Activated CD8-positive, alpha-beta memory T cell treated with anti-CD3 and anti-CD28 coated beads, Interleukin-2, amount 10 ng/mL, durations not matched to agents 7 days and 5 days (primary cell): ENCODE measurements around the gene CARD8. TPM values are rescaled to one million over a fixed set of nuclear protein-coding genes. Genes with fewer than 3 reads are reported as not detected.

Experiments
- ATAC-seq: fragments of 150-1000 bp; cut with Tn5 transposase; one replicate; pipeline ENCODE4 v1.10.0; 2021; ENCODE audit warnings: moderate library complexity
- CTCF ChIA-PET: fragments of 350-600 bp; sonication (Branson Sonifier 250); formaldehyde crosslinking; loops from one replicate; lab custom pipeline; 2021; ENCODE audit warnings: antibody characterized with exemption; lab: Charles Lee
- DNase-seq: peaks from one replicate; pipeline ENCODE4 v3.0.0-alpha.2; 2020
- H3K27ac Mint-ChIP-seq: one replicate; pipeline ENCODE4 v1.8.0; 2021; ENCODE audit warnings: mild to moderate bottlenecking, mixed read lengths
- H3K27me3 Mint-ChIP-seq: one replicate; pipeline ENCODE4 v1.8.0; 2021; ENCODE audit warnings: mixed read lengths
- H3K36me3 Mint-ChIP-seq: one replicate; pipeline ENCODE4 v1.8.0; 2021; ENCODE audit warnings: mild to moderate bottlenecking, mixed read lengths
- H3K4me1 Mint-ChIP-seq: one replicate; pipeline ENCODE4 v1.8.0; 2021; ENCODE audit warnings: mixed read lengths
- H3K4me3 Mint-ChIP-seq: one replicate; pipeline ENCODE4 v1.8.0; 2021; ENCODE audit warnings: mild to moderate bottlenecking, moderate library complexity, mixed read lengths
- H3K9me3 Mint-ChIP-seq: one replicate; pipeline ENCODE4 v1.8.0; 2022; ENCODE audit warnings: low read depth, mixed read lengths
- total RNA-seq, 2 experiments: library from RNA; stranded (reverse); gene quantifications; one replicate each; pipeline ENCODE4 v1.2.3, GENCODE V29; 2021

The CARD8 gene
- total RNA-seq, 2 experiments from 2014 or later = 182 to 219 TPM

DNA sequence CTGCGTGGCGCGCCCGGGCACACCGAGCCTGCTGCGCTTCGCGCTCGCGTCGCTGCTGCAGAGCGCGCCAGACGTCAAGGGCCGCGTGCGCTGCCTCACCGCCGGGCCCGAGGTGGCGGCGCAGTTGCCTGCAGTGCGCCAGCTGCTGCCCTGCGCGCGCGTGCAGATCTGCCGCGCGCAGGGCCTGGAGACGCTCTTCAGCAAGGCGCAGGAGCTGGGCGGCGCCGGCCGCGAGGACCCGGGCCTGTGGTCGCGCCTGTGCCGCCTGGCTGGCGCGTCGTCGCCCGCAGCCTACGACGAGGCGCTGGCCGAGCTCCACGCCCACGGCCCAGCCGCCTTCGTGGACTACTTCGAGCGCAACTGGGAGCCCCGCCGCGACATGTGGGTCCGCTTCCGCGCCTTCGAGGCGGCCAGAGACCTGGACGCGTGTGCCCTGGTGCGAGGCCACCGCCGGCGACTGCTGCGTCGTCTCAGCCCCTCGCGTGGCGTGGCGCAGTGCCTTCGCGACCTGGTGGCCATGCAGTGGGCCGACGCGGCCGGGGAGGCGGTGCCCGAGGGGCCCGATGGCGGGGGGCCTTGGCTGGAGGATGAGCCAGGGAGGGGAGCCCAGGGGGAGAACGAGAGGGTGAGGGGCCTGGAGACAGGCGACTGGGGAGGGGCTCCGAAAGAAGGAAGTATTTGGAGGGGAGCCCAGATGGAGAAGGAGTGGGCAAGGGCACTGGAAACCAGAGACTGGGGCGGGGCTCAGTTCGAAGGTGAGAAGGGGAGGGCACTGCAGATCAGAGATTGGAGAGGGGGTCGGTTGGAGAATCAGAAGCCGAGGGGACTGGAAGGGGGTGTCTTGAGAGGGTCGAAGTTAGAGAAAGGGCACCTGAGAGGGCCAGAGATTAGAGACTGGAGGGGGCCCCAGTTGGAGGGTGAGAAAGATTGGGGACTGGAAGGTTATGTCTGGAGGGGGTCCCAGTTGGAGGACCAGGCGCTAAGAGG, 60.6 kb downstream of the CARD8 start:
- DNase-seq = no peak
- Mint-ChIP-seq H3K36me3 (peaks cover 12% of the 10 kb centered on the region), H3K9me3 (no peaks in the 10 kb centered on the region), H3K27ac (no peak overlapping the region), H3K4me3 (no peak overlapping the region), H3K4me1 (peaks cover 9% of the 10 kb centered on the region), H3K27me3 (no peaks in the 10 kb centered on the region)
- no peak for ATAC-seq
- CTCF ChIA-PET = interaction anchor here (1.2 to 1.9 kb wide), 4 partner anchors 9 to 35 kb away, joined by 3 to 25 read pairs (median 4); no protein-coding TSS in a partner anchor

DNA sequence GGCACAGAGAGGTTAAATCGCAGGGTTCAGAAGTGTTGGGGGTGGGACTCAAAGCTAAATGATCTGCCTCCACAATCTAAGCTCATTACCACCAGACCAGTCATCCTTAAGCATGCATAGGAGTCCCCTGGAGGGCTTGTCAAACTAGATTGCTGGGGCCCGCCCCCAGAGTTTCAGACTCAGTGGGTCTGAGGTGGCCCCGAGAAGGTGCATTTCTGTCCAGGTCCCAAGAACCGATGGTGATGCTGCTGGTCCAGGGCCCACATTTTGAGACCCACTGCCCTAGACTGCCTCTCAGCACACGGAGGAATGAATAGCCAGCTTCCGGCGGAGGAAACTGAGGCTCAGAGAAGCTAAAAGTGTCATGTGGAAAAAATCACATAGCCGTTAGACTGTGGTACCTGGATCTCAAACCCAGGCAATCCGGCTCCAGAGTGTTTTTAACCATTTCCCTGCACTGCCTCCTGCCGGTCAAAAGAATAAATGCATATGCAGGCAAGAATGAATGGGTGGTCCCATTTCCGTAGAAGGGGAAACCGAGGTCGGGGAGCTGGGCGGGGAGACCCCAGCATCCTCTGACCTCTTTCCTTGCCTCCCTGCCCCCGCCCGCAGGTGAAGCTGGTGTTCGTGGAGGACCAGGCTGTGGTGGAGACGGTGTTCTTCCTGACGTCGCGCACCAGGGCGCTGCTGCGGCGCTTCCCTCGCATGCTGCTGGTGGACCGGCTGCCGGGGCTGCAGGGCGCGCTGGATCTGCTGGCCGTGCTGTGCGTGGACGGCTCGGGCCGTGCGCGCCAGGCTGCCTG, 61.5 kb downstream of the CARD8 start:
- DNase-seq = peak; percentile 52
- no peak overlapping the region for H3K27ac Mint-ChIP-seq

DNA sequence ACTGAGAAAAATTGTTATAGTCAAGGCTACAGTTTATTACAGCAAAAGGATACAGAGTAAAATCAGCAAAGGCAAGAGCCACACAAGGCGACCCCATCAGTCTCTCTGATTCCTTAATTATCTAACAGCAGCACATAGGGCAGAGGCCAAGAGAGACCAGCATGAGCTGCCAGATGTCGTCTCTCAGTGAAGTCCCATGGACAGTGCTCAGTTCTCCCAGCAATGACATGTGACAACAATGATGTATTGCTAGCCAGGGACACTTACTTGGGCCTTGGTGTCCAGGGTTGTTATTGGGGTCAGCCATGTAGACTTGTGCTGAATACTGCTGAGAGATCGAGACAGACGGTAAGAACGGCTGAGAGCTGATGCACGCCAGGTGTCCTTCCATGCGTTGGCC, 63.0 kb downstream of the CARD8 start:
- Mint-ChIP-seq H3K4me3 (no peak overlapping the region), H3K27me3 (no peaks in the 10 kb centered on the region), H3K36me3 (peaks cover 27% of the 10 kb centered on the region), H3K9me3 (no peaks in the 10 kb centered on the region), H3K4me1 (peaks cover 8% of the 10 kb centered on the region), H3K27ac (no peak overlapping the region)
- no peak for DNase-seq
- ATAC-seq = no peak
- CTCF ChIA-PET = no interaction called here

More for the DNA sequence above, 61.5 kb downstream of the CARD8 start:
- Mint-ChIP-seq H3K4me3 (no peak overlapping the region), H3K36me3 (peaks cover 16% of the 10 kb centered on the region), H3K9me3 (no peaks in the 10 kb centered on the region), H3K4me1 (peaks cover 8% of the 10 kb centered on the region), H3K27me3 (no peaks in the 10 kb centered on the region)
- no peak for ATAC-seq
- CTCF ChIA-PET = interaction anchor here (0.9 to 1.9 kb wide), 5 partner anchors 9 to 34 kb away, joined by 3 to 25 read pairs (median 4); no protein-coding TSS in a partner anchor

DNA sequence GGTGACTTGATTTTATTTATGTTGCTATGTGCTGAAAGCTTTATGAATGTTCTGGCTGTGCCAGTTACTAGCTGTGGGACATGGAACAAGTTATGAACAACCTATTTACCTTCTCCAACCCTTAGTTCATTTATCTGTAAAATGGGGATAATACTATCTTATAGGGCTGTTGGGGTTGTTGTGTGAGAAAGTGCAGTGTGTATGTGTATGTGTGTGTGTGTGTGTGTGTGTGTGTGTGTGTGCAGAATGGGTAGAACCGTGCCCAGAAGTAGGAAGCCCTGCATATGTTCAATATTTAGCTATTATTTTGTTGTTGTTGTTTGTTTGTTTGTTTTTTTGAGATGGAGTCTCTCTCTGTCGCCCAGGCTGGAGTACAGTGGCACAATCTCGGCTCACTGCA, 64.8 kb downstream of the CARD8 start:
- ATAC-seq = no peak
- Mint-ChIP-seq H3K27me3 (no peaks in the 10 kb centered on the region), H3K9me3 (no peaks in the 10 kb centered on the region), H3K4me1 (peaks cover 8% of the 10 kb centered on the region), H3K27ac (no peak overlapping the region), H3K4me3 (no peak overlapping the region), H3K36me3 (peaks cover 28% of the 10 kb centered on the region)
- DNase-seq = no peak
- CTCF ChIA-PET = interaction anchor here (1.2 to 1.8 kb wide), 4 partner anchors 9 to 17 kb away, joined by 3 to 4 read pairs (median 4); no protein-coding TSS in a partner anchor

DNA sequence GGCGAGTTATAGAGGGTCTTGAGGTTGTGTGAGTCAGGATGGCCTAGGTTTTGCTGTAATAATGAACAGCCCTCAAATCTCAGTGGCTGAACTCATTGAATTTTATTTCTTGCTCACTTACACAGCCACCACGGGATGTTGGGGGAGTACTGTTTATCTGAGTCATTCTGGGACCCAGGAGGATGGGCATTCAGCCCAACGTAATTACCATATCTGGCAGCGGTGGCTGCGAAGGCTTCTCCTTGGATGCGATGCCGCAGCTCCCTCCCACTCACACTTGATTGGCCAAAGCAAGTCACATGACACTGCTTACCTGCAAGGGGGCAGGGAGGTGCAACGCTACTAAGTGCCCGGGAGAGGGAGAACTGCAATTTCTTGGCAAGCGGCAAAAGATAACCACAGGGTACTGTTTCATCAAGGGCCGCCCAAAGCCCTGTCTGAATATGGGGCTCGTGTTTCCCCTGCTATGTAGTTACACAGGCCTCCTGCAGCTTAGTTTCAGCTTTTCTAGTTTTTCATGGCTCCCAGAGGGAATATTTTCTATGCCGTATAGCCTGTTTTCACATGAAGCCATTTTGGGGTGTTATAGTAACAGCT, 65.3 kb downstream of the CARD8 start:
- Mint-ChIP-seq H3K27me3 (no peaks in the 10 kb centered on the region), H3K36me3 (peaks cover 28% of the 10 kb centered on the region), H3K4me1 (peaks cover 8% of the 10 kb centered on the region), H3K27ac (no peak overlapping the region), H3K9me3 (no peaks in the 10 kb centered on the region), H3K4me3 (no peak overlapping the region)
- DNase-seq = peak; percentile 81
- peak; percentile 89 for ATAC-seq
- CTCF ChIA-PET = interaction anchor here (1.1 to 1.8 kb wide), 5 partner anchors 9 to 18 kb away, joined by 3 to 4 read pairs (median 4); no protein-coding TSS in a partner anchor

DNA sequence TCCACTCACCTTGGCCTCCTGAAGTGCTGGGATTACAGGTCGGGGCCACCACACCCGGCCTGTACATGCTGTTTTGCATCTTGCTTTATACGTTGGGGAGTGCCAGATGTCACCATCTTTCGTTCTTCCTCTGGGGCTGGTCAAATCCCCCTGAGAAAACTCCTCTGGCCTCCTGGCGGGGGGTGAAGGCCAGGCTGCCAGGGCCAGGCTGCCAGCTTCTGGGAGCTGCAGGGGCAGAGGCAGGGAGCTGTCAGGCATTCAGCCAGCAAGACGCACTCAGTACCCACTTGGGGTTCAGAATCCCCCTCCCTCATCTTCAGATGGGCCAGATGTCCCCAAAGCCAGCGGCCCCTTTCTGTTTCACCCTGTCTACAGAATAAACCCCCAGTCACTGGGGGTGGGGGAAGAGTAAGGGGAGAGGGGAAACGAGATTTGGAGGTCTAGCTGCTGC, 69.1 kb downstream of the CARD8 start:
- Mint-ChIP-seq H3K27ac (no peak overlapping the region), H3K4me3 (no peak overlapping the region), H3K36me3 (peaks cover 41% of the 10 kb centered on the region), H3K27me3 (no peaks in the 10 kb centered on the region), H3K4me1 (peaks cover 8% of the 10 kb centered on the region), H3K9me3 (peaks cover 4% of the 10 kb centered on the region)
- DNase-seq = no peak
- CTCF ChIA-PET = interaction anchor here (0.7 to 0.8 kb wide), 2 partner anchors 41 to 73 kb away, joined by 3 to 4 read pairs; no protein-coding TSS in a partner anchor
- no peak for ATAC-seq

DNA sequence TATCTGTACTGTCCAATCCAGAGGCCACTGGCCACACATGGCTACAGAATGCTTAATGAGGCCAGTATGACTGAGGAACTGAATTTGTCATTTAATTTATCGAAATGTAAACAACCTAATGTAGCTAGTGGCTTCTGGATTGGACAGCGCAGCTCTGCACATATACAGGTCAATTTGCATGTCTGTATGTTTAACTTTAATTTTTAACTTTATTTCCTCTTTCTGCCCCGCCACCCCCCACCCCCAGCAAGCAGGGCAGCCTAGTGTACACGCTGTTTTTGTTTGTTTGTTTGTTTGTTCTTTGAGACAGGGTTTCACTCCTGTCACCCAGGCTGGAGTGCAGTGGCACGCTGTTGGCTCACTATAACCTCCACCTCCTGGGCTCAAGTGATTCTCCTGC, 69.7 kb downstream of the CARD8 start:
- Mint-ChIP-seq H3K4me1 (peaks cover 8% of the 10 kb centered on the region), H3K27me3 (no peaks in the 10 kb centered on the region), H3K9me3 (peaks cover 9% of the 10 kb centered on the region), H3K36me3 (peaks cover 47% of the 10 kb centered on the region), H3K27ac (no peak overlapping the region), H3K4me3 (no peak overlapping the region)
- CTCF ChIA-PET = interaction anchor here (0.8 kb wide), 1 partner anchor 74 kb away, joined by 3 read pairs; no protein-coding TSS in a partner anchor
- DNase-seq (no peak), ATAC-seq (no peak)

DNA sequence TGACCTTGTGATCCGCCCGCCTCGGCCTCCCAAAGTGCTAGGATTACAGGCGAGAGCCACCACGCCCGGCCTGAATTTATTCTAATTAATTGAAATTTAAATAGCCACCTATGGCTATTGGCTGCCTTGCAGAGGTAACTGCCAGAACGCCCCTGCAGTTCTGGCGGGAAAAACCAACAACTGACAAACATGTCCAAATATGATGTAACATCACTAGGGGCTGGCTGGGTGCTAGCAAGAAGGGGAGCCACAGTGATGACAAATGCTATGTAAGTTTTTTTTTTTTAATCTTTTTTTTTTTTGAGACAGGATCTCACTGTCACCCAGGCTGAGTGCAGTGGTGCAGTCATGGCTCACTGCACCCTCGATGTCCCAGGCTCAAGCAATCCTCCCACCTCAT, 72.4 kb downstream of the CARD8 start:
- peaks cover 43% of the 10 kb centered on the region for H3K36me3 Mint-ChIP-seq
- no peak for DNase-seq
- H3K4me1 Mint-ChIP-seq = no peaks in the 10 kb centered on the region
- H3K27ac Mint-ChIP-seq = no peak overlapping the region
- CTCF ChIA-PET = no interaction called here
- peaks cover 10% of the 10 kb centered on the region for H3K9me3 Mint-ChIP-seq
- no peak overlapping the region for H3K4me3 Mint-ChIP-seq
- H3K27me3 Mint-ChIP-seq = no peaks in the 10 kb centered on the region
- ATAC-seq = no peak

DNA sequence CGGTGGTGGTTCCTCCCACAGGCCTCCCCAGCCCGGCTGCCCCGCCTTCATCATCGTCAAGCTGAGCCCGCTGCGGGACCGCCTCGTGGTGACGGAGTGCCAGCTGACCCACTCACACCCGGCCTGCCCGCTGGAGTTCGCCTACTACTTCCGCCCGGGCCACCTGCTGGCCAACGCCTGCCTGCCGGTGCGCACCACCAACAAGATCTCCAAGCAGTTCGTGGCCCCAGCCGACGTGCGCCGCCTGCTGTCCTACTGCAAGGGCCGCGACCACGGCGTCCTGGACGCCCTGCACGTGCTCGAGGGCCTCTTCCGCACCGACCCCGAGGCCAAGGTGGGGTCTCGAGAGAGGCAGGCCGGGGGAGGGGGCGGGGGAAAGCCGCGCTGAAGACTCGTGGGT, 73.3 kb downstream of the CARD8 start:
- Mint-ChIP-seq H3K27ac (no peak overlapping the region), H3K4me3 (no peak overlapping the region), H3K36me3 (peaks cover 37% of the 10 kb centered on the region), H3K27me3 (no peaks in the 10 kb centered on the region), H3K4me1 (no peaks in the 10 kb centered on the region), H3K9me3 (peaks cover 10% of the 10 kb centered on the region)
- ATAC-seq = no peak
- no peak for DNase-seq
- CTCF ChIA-PET = no interaction called here

DNA sequence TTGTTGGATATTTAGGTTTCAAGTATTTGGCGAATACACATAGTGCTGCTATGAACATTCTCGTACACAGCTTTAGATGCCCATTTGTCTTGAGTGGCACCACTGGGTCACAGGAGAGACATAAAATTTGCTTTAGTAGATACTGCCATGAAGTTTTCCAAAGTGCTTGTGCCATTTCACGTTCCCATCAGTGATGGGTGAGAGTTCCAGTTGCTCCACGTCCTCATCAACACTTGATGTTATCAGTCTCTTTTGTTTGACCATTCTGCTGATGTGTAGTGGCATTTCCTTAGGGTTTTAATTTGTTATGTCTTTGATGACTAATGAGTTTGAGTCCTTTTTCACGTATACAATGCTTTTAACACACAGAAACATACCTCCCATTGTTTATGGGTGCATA, 74.2 kb downstream of the CARD8 start:
- no peak for ATAC-seq
- H3K27ac Mint-ChIP-seq = no peak overlapping the region
- peaks cover 3% of the 10 kb centered on the region for H3K4me1 Mint-ChIP-seq
- no peaks in the 10 kb centered on the region for H3K27me3 Mint-ChIP-seq
- CTCF ChIA-PET = no interaction called here
- peaks cover 10% of the 10 kb centered on the region for H3K9me3 Mint-ChIP-seq
- no peak overlapping the region for H3K4me3 Mint-ChIP-seq
- DNase-seq = no peak
- peaks cover 42% of the 10 kb centered on the region for H3K36me3 Mint-ChIP-seq

DNA sequence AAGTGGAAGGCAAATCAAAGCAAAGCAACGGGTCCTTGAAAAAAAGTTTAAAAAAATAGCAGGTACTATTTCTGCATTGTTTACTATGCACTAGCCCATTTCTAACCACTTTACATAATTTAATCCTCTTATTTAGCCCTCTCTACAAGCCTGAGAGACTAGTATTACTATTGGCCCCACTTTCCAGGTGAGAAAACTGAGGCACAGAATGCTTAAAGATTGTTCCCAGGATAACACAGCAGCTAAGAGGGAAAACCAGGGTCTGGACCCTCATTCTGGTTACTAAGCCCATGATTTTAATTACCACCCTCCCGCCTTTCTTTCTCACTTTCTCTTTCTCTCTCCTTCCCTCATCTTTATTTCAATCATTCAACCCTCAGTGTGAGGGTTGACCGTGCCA, 79.5 kb downstream of the CARD8 start:
- H3K27ac Mint-ChIP-seq = no peak overlapping the region
- no peak overlapping the region for H3K4me3 Mint-ChIP-seq
- peaks cover 20% of the 10 kb centered on the region for H3K4me1 Mint-ChIP-seq
- DNase-seq (no peak), ATAC-seq (no peak)
- peaks cover 2% of the 10 kb centered on the region for H3K9me3 Mint-ChIP-seq
- H3K27me3 Mint-ChIP-seq = no peaks in the 10 kb centered on the region
- CTCF ChIA-PET = no interaction called here
- H3K36me3 Mint-ChIP-seq = peaks cover 47% of the 10 kb centered on the region

DNA sequence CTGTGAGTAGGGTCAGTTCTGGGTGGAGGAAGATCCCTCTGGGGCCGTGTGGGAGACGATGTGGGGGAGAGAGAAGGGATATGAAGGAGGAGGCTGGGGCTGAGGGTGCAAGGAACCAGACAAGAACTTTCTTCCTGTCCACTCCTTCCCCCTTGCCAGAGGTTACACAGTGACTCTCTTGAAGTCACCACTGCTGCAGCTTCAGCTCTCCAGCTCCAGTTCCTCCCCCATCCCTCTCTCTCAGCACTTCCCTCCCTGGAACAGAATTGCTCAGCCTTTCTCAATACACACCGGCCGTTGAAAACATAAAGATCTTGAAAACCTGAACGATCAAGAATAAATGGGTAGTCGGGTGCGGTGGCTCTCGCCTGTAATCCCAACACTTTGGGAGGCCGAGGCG, 80.1 kb downstream of the CARD8 start:
- Mint-ChIP-seq H3K27ac (no peak overlapping the region), H3K4me3 (no peak overlapping the region), H3K9me3 (no peaks in the 10 kb centered on the region), H3K36me3 (peaks cover 46% of the 10 kb centered on the region), H3K4me1 (peaks cover 25% of the 10 kb centered on the region), H3K27me3 (no peaks in the 10 kb centered on the region)
- ATAC-seq (no peak), DNase-seq (no peak)
- CTCF ChIA-PET = no interaction called here
